ENCODE data around the gene GCGR.

Gene GCGR

DNA sequence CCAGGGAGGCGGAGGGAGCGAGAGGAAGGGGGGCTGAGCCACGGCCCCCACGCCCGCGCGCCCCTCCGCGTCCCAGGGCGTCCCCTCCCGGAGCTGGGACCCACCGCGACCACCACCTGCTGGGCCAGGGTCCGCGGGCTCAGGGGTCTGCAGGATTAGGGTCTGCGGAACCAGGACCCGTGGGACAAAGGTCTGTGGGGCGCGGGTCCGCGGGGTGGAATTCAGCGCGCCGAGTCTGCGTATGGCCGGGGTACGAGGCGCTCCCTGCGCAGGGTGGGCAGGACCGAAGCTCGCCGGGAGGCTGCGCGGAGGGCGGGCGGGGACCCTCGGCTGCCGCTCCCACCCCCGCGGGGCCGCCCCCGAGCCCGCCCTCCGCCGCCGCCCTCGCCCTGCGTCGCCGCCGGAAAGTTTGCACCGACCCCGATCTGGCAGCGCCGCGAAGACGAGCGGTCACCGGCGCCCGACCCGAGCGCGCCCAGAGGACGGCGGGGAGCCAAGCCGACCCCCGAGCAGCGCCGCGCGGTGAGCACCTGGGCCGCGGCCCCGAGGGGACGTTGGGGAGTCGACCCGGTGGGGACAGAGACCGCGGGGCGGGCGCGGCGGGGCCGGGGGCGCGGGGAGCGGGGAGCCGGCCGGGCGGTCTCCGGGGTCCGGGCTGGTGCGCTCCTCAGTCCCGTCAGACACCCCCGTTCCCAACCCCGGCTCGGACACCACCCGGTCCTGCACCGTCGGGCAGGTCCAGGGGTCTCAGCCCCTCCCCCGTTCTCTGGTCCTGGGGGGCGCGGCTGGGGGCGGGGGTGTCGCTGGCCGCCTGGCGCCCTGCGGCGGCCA lies at the start of gene GCGR:
TSS of gene GCGR (plus strand) at position 423 of the 831 bp plus-strand sequence. CDS start 4,869 bp downstream, outside the sequence.
- DNase-seq: no peak

GRCh38 chr17:81792675-81793615 lies 11.0 kb upstream of the GCGR start:
- DNase-seq: no peak

DNA sequence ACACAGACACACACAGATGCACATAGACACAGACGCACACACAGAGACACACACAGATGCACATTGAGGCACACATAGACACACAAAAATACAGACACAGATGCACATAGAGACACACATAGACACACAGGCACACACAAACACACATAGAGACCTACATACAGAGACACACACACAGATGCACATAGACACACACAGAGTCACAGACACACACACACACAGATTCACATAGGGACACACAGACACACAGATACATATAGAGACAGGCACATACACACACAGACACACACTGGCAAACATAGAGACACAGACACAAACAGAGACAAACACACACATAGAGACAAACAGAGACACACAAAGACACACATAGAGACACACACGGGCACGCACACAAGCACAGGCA lies 9.9 kb upstream of the GCGR start:
- no peak for DNase-seq

GRCh38 chr17:81794509-81794908 lies 9.4 kb upstream of the GCGR start:
- DNase-seq: no peak

- DNase-seq: no peak
These were observed 2.6 kb upstream of the GCGR start for GRCh38 chr17:81801327-81801726.

- no peak for DNase-seq
These were observed 1.7 kb upstream of the GCGR start for GRCh38 chr17:81802048-81802758.

GRCh38 chr17:81802856-81803643 lies 900 bp upstream of the GCGR start:
- no peak for DNase-seq

- DNase-seq: no peak
These were observed 829 bp downstream of the GCGR start for GRCh38 chr17:81804559-81805399.

- no peak for DNase-seq
These were observed 1.9 kb downstream of the GCGR start for GRCh38 chr17:81805707-81806460.

- no peak for DNase-seq
These were observed 2.7 kb downstream of the GCGR start for GRCh38 chr17:81806461-81807209.

- no peak for DNase-seq
These were observed 3.3 kb downstream of the GCGR start for GRCh38 chr17:81807210-81807719.

DNA sequence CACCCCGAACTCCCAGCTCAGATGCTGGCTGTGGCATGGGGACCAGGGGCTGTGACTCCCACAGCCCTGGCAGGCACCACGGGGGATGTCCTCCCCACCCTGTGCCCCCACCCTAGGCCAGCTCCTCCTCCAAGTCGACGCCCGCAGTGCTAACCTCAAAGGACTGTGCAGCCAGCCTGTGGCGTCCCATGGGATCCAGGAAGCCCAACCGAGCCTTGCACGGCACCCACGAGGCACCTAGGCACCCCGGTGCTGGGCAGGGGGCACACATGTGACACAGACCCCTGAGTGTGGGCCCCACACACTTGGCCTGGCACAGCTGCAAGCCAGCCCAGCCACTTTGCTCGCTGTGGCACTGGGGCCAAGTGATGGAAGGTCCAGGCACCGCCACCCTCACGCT lies 3.9 kb downstream of the GCGR start:
- DNase-seq: no peak

DNA sequence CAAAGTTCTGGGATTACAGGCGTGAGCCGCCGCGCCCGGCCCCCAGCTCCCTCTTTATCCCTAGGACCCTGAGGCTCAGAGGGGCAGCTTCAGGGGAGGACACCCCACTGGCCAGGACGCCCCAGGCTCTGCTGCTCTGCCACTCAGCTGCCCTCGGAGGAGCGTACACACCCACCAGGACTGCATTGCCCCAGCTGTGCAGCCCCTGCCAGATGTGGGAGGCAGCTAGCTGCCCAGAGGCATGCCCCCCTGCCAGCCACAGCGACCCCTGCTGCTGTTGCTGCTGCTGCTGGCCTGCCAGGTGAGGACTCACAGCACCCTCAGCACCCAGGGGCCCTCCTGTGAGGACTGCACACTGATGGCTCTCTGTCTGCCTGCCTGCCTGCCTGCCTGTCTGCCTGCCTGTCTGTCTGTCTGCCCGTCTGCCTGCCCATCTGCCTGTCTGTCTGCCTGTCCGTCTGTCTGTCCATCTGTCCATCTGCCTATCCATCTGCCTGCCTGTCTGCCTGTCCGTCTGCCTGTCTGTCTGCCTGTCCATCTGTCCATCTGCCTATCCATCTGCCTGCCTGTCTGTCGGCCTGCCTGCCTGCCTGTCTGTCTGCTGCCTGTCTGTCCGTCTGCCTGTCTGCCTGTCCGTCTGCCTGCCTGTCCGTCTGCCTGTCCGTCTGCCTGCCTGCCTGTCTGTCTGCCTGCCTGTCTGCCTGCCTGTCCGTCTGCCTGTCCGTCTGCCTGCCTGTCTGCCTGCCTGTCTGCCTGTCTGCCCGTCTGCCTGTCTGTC lies 5.0 kb downstream of the GCGR start:
- no peak for DNase-seq

DNA sequence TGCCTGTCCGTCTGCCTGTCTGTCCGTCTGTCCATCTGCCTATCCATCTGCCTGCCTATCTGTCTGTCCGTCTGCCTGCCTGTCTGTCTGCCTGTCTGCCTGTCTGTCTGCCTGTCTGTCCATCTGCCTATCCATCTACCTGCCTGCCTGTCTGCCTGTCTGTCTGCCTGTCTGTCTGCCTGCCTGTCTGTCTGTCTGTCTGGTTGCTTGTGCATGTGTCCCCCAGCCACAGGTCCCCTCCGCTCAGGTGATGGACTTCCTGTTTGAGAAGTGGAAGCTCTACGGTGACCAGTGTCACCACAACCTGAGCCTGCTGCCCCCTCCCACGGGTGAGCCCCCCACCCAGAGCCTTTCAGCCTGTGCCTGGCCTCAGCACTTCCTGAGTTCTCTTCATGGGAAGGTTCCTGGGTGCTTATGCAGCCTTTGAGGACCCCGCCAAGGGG lies 5.6 kb downstream of the GCGR start:
- no peak for DNase-seq

GRCh38 chr17:81810476-81810875 lies 6.5 kb downstream of the GCGR start:
- no peak for DNase-seq

DNA sequence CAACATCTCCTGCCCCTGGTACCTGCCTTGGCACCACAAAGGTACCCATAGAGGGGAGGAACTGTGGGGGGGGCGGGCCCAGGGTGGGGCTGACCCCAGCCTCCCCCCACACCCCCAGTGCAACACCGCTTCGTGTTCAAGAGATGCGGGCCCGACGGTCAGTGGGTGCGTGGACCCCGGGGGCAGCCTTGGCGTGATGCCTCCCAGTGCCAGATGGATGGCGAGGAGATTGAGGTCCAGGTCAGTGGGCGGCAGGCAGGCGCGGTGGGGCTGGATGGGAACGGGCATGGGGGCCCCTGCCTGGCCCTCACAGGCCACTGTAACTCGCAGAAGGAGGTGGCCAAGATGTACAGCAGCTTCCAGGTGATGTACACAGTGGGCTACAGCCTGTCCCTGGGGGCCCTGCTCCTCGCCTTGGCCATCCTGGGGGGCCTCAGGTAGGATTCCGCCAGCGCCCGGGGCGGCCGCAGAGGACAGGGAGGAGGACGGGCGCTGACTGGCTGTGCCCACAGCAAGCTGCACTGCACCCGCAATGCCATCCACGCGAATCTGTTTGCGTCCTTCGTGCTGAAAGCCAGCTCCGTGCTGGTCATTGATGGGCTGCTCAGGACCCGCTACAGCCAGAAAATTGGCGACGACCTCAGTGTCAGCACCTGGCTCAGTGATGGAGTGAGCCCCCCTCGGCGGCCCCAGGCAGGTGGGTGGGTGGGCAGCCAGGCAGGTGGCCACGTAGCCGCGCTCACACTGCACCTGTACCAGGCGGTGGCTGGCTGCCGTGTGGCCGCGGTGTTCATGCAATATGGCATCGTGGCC lies 7.1 kb downstream of the GCGR start:
- no peak for DNase-seq

DNA sequence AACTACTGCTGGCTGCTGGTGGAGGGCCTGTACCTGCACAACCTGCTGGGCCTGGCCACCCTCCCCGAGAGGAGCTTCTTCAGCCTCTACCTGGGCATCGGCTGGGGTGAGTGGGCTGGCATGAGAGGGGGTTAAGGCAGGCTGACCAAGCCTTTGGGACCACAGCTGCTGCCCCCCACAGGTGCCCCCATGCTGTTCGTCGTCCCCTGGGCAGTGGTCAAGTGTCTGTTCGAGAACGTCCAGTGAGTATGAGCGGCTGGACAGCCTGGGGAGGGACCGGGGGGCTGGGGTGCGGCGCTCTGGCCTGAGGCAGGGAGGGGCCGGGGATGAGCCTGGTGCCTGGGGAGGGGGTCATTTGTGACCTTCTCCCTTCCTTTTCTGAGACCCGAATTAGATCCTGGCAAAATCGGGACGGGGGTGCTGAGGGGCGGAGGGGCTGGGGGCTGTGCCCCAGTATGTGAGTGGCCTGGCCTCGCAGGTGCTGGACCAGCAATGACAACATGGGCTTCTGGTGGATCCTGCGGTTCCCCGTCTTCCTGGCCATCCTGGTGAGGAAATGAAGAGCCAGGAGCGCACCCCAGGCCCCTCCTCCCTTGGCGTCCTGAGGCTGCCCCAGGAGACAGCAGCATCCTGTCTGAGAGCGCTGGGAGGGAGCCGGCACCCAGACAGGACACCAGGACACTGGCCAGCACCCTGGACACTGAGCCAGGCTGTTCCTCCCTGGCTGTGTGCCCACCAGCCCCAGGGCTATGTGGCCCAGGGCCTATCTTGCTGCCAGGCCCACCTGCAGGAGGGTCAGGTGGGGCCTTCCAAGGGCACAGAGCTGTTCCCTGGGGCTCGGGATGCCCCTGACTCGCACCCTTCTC lies 8.0 kb downstream of the GCGR start:
- no peak for DNase-seq
